Stimulated activated CD8-positive, alpha-beta memory T cell treated with anti-CD3 and anti-CD28 coated beads, Interleukin-15, amount 100 ng/mL, for 24 hours (primary cell): ENCODE data around the gene CHRM4.

Experiments used
- DNase-seq: peaks from one replicate; pipeline ENCODE4 v3.0.0-alpha.2; 2020; ENCODE audit warnings: low read depth

CHRM4 gene

DNA sequence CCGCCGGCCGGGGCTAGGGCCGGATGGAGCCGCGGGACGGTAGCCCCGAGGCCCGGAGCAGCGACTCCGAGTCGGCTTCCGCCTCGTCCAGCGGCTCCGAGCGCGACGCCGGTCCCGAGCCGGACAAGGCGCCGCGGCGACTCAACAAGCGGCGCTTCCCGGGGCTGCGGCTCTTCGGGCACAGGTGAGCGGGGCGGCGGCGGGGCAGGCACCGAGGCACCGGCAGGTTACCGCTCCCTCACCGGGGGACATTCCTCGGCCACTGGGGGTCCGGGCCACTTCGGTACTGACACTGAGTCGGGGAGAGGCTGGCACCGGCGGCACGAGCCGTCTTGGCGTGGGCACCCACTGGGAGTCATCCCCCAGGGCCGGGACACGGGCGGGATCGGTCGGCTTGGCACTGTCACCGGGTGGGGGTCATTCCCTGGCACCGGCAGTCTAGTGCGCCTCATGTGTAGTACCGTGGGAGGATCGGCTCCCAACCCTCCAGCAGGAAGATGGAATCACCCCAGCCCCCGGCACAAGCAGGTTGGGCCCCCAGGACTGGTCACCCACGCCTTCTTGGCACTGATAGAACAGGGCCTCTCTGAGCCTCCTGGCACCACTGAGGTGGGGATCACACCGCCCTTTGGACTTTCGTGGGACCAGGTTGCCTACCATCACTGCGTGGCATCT is 43.8 kb downstream of the CHRM4 start:
- DNase-seq, result no peak

DNA sequence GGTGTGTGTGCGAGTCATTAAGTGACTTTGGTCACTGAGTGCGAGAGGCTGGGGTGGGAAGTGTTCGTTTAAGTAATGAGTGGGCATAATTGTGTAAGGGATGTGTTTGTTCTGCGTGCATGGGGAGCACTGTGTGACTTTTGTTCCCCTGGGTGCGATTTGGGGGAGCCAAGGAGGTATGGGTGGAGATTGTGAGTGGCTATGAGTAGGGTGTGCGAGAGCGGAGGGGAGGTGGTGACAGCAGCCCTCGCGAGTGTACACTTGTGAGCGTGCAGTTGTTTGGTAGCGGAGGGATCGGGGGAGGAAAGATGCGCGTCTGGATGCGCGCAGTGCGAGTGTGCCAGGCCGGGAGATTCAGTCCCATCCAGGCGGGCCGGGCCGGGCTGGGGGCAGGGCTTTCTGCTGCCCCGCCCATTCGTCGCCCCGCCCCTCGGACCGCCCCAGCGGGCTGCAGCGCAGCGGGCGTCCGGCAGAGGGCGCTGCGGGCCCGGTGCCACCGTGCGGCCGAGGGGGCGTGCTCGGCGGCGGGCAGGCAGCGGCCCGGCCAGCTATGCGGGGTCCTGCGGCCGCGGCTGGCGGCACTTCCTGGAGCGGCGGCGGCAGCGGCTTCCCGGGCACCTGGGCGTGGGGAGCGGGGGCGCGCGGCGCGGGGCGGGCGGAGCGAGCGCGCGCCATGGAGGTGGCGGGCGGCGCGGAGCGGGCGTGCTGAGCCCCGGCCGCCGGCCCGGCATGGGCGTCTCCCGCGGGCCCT is 44.5 kb downstream of the CHRM4 start, which contains the start of gene DGKZ:
TSS of gene DGKZ (plus strand) at position 578 of the 751 bp plus-strand sequence. CDS start 197 bp downstream, outside the sequence.
- DNase-seq, result peak; percentile 91

DNA sequence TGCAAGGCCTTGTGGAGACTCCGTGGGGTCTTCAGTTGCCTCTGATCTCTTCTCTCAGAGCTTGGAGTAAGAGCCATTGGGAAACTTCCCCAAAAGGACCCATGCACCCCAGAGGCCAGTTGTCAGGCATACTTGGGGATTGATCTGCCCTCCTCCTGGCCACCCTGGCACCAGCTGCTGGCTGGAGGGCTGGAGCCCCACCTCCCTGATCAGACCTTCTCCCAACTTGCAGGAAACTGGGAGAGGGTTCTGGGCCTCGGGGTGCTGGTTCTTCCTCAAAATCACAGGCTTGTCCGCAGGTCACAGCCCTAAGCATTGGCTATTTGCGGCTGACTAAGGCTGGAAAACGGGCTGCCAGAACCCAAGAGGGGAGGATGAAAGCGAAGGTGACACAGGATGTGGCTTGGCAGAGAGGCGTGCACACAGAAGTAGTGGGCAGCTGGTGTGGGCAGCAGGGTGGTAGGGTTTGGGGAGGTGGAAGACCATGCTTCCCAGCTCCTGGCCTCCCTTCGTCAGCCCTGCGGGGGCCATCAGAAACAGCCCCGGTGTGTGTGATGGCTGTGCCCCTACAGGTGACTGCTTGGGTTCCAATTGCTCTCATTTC is 45.6 kb downstream of the CHRM4 start:
- DNase-seq, result no peak

DNA sequence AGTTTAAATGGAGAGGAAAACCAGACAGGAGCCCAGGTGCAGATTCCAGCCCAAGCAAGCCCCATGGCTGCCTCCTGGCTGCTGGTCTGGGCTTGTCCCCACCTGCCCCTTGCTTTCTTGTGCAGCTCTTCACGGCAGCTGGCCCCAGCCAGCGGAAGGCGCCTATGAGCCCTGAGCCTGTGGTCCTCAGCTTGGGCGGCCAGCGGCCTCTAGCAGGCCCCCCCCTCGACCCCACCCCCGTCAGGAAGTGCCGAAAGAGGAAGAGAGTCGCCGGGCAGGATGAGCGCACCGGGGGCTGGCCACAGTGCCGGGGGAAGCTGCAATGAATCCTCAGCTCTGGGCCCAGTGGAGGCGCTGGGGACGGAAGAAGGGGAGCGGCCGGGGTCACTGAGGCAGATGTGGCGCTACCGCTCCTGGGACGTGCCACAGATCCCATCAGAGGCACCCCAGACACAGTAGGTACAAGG is 46.4 kb downstream of the CHRM4 start:
- no peak for DNase-seq

DNA sequence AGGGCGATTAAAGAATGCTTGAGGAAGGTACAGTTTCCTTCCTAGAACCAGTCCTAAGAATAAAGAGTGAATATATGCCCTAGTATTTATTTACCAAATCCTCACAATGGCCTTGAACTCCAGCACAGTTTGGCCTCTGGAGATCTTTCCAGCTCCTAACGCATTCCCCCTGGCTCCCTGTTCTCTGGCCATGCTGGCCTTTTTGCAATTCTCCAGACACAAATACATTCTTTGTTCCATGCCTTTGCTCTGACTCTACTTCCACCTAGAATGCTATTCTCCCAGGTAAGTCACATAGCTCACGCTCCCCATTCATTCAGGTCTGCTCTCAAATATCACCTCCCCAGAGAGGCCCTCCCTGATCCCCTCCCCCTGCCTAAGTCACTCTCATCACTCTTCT is 48.1 kb downstream of the CHRM4 start:
- no peak for DNase-seq

DNA sequence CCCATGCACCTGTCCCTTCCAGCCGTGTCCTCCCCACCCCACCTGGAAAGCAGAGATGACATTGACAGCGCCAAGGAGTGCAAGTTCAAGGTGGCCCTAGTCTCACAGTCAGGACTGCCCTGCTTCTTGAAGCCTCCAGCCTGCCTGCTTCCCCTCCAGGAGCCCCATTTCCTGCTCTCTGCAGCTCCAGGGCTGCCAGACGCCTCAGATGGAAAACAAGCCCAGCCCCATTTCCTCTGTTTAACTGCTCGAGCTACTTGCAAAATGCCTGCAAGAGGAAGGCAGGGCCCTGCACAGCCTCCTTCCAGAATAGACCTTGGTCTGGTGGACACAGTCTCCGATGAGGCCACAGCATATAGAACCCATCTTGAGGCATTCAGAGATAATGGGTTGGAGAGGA is 49.3 kb downstream of the CHRM4 start:
- no peak for DNase-seq

DNA sequence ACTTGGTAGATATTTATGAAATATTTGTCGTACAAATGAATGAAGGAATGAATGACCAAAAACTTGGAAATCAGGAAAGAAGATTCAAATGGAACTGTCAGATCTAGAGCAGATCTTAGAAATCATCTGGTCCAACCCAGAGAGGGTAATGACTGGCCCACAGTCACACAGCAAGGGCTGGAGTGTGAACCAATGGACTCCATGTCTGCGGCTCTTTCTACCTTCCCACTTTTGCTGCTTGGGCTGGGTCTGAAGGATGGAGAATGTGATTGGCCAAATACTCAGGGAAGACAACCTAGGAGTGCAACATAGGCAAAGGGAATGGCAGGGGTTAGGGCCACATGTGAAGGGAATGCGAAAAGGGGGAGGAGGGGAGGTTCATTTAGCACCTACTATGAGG is 50.1 kb downstream of the CHRM4 start:
- DNase-seq, result no peak

DNA sequence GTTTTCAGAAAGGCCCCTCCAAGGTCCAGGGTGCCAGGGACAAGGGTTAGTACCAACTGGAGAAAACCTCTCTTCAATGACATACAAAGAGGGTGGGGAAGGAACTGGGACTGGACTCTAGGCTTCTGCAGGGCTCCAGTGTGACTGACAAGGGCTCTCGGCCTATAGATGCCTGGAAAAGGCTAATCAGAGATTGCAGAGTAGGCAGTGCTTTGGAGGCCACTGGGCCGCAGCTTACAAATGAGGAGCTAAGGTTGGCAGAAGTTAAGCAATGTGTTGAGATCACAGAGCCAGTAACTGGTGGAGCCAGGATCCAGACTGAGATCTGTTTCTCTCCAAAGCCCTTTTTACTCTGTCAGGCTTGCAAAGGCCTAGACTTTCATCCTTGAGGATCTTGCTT is 51.8 kb downstream of the CHRM4 start:
- DNase-seq, result no peak

DNA sequence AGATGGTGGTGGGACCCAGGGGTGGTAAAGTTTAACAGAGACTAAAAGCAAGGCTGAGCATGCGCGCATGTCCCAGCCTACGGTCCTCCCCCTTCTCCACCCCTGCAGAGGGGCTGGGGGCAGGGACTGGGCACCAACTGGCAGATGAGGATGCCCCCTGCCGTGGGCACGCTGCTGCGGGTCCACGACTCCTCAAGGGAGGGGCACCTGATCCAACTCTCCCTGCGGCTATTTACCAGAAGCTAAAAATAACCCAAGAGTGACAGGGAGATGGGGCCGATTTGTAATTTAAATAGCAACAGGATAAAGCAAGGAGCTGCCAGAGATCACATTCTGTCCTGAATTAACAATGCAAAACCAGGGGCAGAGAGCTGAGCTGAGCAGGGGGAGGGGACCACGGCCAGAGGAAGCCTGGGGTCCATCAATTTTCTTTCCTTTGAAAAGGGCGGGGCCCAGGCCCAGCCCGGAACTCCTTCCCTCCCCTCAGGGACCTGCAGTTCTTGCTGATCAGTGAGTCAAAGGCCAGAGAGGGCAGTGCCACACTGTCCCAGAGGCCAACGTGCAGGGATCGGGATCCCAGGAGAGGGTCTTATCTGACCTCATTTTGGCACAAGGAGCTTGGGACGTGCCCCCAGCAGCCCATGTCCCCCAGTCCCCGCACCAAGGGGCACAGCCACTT is 52.4 kb downstream of the CHRM4 start:
- no peak for DNase-seq

DNA sequence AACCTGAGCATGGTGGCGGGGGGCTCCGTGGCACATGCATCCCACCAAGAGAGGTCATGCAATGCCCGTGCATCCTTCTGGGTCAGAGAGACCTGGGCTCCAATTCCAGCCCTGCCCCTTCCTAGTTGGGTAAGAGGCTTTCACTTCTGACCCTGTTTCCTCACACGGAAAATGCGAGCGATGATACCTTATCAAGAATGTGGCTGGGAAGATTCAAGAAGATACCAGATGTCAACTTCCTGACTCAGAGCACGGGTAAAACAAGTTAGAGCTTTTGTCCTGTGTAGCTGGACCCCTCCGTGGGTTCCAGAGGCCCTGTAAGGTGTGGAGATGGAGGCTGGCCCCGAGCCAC is 53.0 kb downstream of the CHRM4 start:
- no peak for DNase-seq

DNA sequence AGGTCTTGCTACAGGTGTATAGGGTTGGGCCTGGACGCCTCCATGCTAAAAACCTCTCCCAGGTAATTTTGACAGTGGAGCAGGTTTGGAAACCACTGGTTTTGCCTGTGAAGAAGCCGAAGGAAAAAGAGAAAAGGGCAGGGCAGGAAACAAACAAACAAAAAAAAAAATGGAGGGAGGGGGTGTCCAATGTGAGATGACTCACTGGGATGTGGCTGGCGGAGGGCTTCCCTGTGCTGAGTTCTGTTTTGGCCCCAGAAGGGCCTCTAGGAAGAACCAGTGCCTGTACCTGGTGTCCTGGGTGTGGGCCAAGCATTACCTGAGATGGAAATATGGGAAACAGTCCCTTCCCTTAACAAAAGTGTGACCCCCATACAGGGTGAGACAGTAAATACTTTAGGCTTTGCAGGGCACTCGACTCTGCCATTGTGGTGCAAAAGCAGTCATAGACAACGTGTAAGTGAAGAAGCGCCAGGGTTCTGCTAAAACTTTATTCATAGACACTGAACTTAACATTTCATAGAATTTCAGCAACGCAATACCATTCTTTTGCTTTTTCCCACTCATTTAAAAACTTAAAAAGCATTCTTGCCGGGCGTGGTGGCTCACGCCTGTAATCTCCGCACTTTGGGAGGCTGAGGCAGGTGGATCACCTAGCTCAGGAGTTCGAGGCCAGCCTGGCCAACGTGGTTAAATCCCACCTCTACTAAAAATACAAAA is 53.8 kb downstream of the CHRM4 start:
- DNase-seq, result no peak

DNA sequence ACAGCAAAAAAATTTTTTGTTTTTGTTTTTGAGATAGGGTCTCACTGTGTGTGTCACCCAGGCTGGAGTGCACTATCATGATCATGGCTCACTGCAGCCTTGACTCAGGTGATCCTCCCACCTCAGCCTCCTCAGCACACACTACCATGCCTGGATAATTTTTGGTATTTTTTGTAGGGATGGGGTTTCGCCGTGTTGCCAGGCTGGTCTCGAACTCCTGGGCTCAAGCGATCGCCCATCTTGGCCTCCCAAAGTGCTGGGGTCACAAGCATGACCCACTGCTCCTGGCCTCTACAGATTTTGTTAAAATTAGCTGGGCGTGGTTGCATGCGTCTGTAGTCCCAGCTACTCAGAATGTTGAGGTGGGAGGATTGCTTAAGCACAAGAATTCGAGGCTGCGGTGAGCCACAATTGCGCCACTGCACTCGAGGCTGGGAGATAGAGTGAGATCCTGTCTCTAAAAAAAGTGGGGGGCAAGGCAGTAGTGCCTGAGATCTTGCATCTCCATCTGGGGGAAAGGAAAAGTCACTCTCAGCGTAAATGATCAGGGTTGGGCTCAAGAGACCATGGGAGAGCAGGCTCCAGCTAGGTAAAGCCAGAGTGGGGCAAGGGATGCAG is 54.9 kb downstream of the CHRM4 start:
- no peak for DNase-seq

DNA sequence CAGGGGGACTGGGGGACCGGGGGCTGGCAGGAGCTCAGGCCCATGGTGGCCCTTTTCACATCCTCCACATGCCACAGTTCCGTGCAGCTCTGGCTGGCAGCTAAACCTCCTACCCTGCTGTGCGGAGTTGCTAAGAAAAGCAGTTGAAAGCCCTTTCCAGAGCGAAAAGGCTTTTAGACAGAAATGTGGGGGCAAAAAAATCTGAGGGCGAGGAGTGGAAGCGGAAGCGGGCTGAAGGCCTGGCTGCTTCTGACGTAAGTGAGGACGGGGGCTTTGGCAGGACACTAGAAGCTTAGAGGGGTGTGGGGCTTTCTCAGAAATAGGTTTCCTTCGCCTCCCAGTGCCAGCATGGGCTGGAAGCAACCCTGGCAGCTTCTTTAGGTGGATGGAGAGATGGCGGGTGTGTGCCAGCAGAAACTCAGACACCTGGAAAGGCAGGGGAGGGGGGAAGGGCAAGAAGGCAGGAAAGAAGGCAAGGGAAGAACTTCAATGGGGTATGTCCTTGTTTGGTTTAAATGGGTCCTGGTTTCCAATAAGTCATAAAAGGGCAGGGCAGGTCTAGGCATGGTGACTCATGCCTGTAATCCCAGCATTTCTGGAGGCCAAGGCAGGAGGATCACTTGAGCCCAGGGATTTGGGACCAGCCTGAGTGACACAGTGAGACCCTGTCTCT is 55.5 kb downstream of the CHRM4 start:
- no peak for DNase-seq

DNA sequence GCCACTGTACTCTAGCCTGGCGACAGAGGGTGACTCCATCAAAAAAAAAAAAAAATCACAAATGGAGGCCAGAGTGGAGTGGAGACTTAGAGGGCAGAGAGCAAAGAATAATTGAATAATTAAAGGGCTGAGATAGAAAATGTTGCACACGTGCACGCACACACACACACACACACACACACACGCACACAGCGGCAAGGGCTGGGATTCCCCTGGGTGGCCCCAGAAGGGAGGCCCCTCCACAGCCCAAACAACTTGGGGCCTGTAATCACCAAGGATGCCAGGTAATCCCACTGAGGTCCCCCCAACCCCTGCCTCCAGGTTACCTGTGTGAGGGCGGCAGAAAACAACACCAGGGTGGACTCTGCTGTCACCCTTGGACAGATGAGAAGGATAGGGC is 56.3 kb downstream of the CHRM4 start:
- no peak for DNase-seq

DNA sequence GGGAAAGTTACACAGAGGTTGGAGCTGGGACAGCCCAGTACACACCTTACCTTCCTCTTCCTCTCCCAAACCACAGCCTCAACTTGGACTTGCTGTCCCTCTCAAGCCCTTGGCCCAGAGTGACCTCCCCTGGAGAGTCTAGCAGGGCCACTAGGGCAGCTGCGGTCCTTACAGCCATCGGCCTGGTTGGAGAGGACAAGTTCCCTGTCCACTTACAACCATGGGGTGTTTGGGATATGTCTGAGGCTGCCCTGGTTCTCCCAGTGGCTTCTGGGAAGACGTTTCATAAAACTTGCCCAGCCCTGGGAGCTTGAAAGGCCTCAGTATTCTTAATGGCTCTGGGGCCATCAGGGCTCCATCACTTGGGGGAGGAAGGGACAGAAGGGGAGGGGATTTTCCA is 57.4 kb downstream of the CHRM4 start:
- no peak for DNase-seq
